ENCODE measurements around the gene C4orf54.

Gene C4orf54

DNA sequence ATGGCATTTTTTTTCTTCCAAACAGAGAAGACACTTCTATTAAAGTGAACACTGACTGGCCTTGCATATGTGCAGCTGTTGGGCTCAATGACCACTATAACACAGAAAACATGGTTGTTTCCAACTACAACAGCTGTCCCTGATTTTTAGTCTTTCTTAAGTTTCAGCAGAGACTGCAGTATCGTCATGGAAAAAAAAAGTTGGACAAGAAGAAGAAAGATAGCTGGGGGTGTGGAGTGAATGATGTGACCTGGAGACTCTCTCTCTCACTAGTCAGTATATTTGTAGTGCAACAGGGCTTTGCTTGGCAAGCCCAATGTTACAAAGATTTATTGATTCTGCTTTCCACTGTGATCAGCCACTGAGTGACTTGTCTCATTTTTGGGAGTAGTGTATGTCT, 29.5 kb upstream of the C4orf54 start:
- DNase-seq (ENCODE audit: extremely low read depth, insufficient read length): no peak
- Histone ChIP-seq H3K36me3 (ENCODE audit: control insufficient read depth, insufficient read depth, low read length) (no peaks in the 10 kb centered on the region), H3K27me3 (replicated peaks; ENCODE audit: control insufficient read depth, insufficient read depth, low read length) (no peaks in the 10 kb centered on the region), H3K4me3 (replicated peaks; ENCODE audit: low read depth, low read length) (no peak overlapping the region)
- TF ChIP-seq, protein P1, sequence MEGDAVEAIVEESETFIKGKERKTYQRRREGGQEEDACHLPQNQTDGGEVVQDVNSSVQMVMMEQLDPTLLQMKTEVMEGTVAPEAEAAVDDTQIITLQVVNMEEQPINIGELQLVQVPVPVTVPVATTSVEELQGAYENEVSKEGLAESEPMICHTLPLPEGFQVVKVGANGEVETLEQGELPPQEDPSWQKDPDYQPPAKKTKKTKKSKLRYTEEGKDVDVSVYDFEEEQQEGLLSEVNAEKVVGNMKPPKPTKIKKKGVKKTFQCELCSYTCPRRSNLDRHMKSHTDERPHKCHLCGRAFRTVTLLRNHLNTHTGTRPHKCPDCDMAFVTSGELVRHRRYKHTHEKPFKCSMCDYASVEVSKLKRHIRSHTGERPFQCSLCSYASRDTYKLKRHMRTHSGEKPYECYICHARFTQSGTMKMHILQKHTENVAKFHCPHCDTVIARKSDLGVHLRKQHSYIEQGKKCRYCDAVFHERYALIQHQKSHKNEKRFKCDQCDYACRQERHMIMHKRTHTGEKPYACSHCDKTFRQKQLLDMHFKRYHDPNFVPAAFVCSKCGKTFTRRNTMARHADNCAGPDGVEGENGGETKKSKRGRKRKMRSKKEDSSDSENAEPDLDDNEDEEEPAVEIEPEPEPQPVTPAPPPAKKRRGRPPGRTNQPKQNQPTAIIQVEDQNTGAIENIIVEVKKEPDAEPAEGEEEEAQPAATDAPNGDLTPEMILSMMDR (IDR thresholded peaks at IDR 0.05; ENCODE audit: insufficient read depth, low read length, poor library complexity, severe bottlenecking): no peak

DNA sequence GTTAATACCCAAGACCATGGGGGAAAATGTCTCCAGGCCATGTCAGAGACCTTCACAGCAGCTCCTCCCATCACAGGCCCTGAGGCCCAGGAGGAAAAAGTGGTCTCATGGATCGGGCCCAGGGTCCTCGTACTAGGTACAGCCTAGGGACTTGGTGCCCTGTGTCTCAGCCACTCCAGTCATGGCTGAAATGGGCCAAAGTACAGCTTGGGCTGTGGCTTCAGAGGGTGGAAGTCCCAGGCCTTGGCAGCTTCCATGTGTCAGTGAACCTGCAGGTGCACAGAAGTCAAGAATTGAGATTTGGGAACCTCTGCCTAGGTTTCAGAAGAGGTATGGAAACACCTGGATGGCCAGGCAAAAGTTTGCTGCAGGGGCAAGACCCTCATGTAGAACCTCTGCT, 27.6 kb upstream of the C4orf54 start:
- no peaks in the 10 kb centered on the region for H3K36me3 ChIP-seq (ENCODE audit: control insufficient read depth, insufficient read depth, low read length)
- no peaks in the 10 kb centered on the region for H3K27me3 ChIP-seq (replicated peaks; ENCODE audit: control insufficient read depth, insufficient read depth, low read length)
- TF ChIP-seq, protein P1 (IDR thresholded peaks at IDR 0.05; ENCODE audit: insufficient read depth, low read length, poor library complexity, severe bottlenecking): no peak
- H3K4me3 ChIP-seq (replicated peaks; ENCODE audit: low read depth, low read length): no peak overlapping the region
- DNase-seq (ENCODE audit: extremely low read depth, insufficient read length): no peak

DNA sequence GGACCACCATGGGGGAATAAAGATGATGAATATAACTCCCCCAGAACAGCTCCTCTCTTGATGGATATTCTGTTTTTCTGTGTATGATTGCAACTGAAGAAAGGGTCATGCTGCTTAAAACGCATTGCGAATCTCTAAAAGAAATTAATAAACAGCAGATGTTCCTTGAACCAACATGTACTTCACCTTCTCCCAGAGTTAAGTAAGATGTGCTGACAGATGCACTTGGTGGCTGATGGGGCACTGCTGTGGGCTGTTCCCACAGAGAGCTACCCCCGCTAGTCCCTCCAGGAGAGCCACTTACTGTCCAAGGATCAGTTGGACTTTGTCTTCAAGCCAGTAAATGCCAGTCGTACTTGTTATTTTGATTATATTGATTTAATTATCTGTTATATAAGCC, 26.3 kb upstream of the C4orf54 start:
- no peak overlapping the region for H3K4me3 ChIP-seq (replicated peaks; ENCODE audit: low read depth, low read length)
- DNase-seq (ENCODE audit: extremely low read depth, insufficient read length): no peak

DNA sequence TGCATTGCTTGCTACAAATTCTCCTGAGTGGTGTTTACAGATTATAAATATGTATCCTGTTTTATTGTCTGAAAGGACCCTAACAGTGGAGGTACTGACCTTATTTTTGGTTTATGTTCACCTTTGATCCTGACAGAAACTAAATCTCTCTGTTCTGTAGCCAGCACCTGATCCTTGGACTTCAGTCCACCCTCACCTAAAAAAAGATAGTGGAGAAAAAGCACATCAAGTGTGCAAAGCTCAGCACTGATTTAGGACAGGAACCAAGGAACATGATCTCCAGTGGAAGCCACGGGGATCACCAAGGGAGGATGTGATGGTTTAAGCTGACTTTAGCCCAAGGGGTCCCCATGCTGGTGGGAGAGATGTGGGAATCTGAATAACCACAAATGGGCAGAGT, 22.3 kb upstream of the C4orf54 start:
- TF ChIP-seq, protein P1 (IDR thresholded peaks at IDR 0.05; ENCODE audit: insufficient read depth, low read length, poor library complexity, severe bottlenecking): no peak
- DNase-seq (ENCODE audit: extremely low read depth, insufficient read length): no peak
- H3K4me3 ChIP-seq (replicated peaks; ENCODE audit: low read depth, low read length): no peak overlapping the region

More for the DNA sequence above, 26.3 kb upstream of the C4orf54 start:
- H3K27me3 ChIP-seq (replicated peaks; ENCODE audit: control insufficient read depth, insufficient read depth, low read length): no peaks in the 10 kb centered on the region
- TF ChIP-seq, protein P1 (IDR thresholded peaks at IDR 0.05; ENCODE audit: insufficient read depth, low read length, poor library complexity, severe bottlenecking): no peak
- H3K36me3 ChIP-seq (ENCODE audit: control insufficient read depth, insufficient read depth, low read length): no peaks in the 10 kb centered on the region

DNA sequence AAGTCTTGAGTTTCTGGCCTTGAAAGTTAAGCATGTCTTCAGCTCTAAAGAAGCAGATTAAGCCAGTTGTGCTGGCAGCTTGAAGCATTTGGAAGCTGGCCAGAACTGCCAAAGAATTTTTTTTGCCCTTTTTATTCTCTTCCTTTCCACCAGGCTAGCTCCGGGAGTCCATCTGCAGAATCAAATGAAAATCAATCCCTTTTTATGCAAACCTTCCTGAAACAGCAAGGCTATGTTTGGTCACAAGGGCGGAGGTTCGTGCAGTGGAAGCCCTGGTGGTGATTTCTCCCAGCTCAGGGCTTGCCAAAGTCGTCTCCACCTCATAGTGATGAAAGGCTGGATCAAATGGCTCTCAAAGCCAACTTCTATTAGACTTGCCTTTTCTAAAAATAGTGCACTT, 21.6 kb upstream of the C4orf54 start:
- H3K4me3 ChIP-seq (replicated peaks; ENCODE audit: low read depth, low read length): no peak overlapping the region
- TF ChIP-seq, protein P1 (IDR thresholded peaks at IDR 0.05; ENCODE audit: insufficient read depth, low read length, poor library complexity, severe bottlenecking): no peak
- no peaks in the 10 kb centered on the region for H3K36me3 ChIP-seq (ENCODE audit: control insufficient read depth, insufficient read depth, low read length)
- no peak for DNase-seq (ENCODE audit: extremely low read depth, insufficient read length)
- no peaks in the 10 kb centered on the region for H3K27me3 ChIP-seq (replicated peaks; ENCODE audit: control insufficient read depth, insufficient read depth, low read length)

More for the DNA sequence above, 22.3 kb upstream of the C4orf54 start:
- no peaks in the 10 kb centered on the region for H3K27me3 ChIP-seq (replicated peaks; ENCODE audit: control insufficient read depth, insufficient read depth, low read length)
- no peaks in the 10 kb centered on the region for H3K36me3 ChIP-seq (ENCODE audit: control insufficient read depth, insufficient read depth, low read length)

DNA sequence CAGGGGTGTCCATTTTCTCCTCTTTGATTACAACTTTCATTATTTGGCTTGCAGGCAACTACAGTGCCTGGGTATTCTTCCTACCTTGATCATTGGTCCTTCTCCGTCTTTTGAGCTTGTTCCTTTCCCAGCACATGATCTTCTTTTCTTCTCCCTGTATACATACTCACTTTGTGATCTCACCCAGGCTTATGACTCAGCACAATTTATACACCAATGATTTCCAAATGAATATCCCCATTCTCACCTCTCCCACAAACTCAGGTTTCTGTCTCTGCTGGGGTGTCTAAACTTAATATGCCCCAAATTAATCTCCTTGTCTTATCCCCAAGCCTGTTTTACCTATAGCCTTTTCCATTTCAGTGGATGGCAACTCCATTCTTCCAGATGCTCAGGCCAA, 19.5 kb upstream of the C4orf54 start:
- H3K36me3 ChIP-seq (ENCODE audit: control insufficient read depth, insufficient read depth, low read length): no peaks in the 10 kb centered on the region
- DNase-seq (ENCODE audit: extremely low read depth, insufficient read length): no peak
- H3K4me3 ChIP-seq (replicated peaks; ENCODE audit: low read depth, low read length): no peak overlapping the region
- TF ChIP-seq, protein P1 (IDR thresholded peaks at IDR 0.05; ENCODE audit: insufficient read depth, low read length, poor library complexity, severe bottlenecking): no peak
- no peaks in the 10 kb centered on the region for H3K27me3 ChIP-seq (replicated peaks; ENCODE audit: control insufficient read depth, insufficient read depth, low read length)

Data from GM06990 (cell line).